H1 (cell line): ENCODE measurements around the gene WSCD1. TPM values are rescaled to one million over a fixed set of nuclear protein-coding genes. Genes with fewer than 3 reads are reported as not detected.

Experiments used
- CHD2 ChIP-seq: IDR thresholded peaks from 2 replicates; pipeline ENCODE4 v1.6.1; 2012; ENCODE audit warnings: low read length, improper control_type of control experiment
- CHD7 ChIP-seq: fragments of 300-600 bp; sonication (generic); IDR thresholded peaks from 2 replicates; pipeline ENCODE4 v1.7.1; 2012; ENCODE audit warnings: low read length, moderate library complexity, mild to moderate bottlenecking, inconsistent platforms; ENCODE audit not compliant: insufficient replicate concordance
- SUZ12 ChIP-seq: fragments of 200-600 bp; sonication (generic); IDR thresholded peaks from 2 replicates; pipeline ENCODE4 v1.6.1; 2012; ENCODE audit warnings: mild to moderate bottlenecking, inconsistent platforms, low read length, moderate library complexity, mixed read lengths
- YY1 ChIP-seq: IDR thresholded peaks from 2 replicates; pipeline ENCODE4 v1.6.1; 2011; ENCODE audit warnings: low read depth, mild to moderate bottlenecking, low read length
- polyA plus RNA-seq, 7 experiments: library from polyadenylated mRNA; depleted of rRNA in 3 of 7; stranded (reverse) in 5 of 7; unstranded in 2 of 7; fragments of >200 nt in 5 of 7; fragments of 200-250 nt in 2 of 7; gene quantifications; 1 replicate in 5 of 7; 2 replicates in 1 of 7; 4 replicates in 1 of 7; pipeline versions ENCODE4 v1.2.1 to v1.2.3, GENCODE V29; 2011 to 2013; ENCODE audit warnings: missing spikeins in 2 of 7, mixed read lengths in 2 of 7
- total RNA-seq: library from RNA; stranded (reverse); fragmentation: NEBNext Ultra II Directional; extraction: Animal tissue kit (Norgen Biotek cat#: 25700); gene quantifications from 2 replicates; pipeline ENCODE4 v1.2.1, GENCODE V29; 2021

Gene WSCD1
- total and polyA plus RNA-seq, 2 of the 8 experiments (the other 6 are each of a cell fraction or from before 2014, with no cell fraction given) = 21.9 to 39.0 TPM

DNA sequence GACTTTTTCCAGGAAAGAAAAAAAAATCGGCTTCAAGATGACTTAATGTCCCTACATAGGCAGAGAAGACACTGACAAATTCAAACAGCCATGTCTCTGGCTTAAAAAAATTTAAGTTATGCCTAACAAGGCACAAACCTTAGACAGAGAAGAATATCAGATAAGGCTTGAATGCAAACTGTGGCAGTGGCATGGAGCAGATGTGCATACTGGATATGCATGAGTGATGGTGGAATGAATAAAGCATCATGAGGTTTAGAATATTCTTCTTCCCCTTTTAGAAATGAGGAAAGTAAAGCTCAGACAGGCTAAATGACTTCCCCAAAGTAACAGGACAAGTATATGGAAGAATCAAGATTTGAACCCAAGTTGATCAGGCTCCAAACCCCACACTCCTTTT lies 23.2 kb upstream of the WSCD1 start (continued):
- TF ChIP-seq CHD7 = no peak
- no peak for TF ChIP-seq CHD2
- TF ChIP-seq YY1 = no peak
- TF ChIP-seq SUZ12 = no peak
